HG03045 (cell line): ENCODE results near the gene IMPDH1.

ENCODE experiments used
- ATAC-seq: cut with Tn5 transposase; IDR thresholded peaks from one replicate; pipeline ENCODE4 v1.9.1; 2021; ENCODE audit warnings: mild to moderate bottlenecking, moderate library complexity; ENCODE audit not compliant: unreplicated experiment

Gene IMPDH1

DNA sequence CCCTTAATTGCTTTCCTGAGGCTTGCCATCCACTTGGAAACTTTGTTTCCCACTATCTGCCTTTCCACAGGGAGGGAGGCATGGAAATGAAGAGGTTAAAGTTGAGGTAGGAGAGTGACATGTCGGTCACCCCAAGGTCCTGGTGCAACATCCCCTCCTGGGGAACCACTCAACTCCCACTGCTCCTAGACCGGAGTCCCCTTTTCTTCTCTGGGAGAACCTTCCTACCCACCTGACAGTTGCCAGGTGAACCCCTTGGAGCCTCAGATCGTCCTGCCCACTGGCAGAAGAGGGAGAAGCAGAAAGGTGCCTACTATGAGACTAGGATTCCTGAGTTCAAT lies 21.7 kb downstream of the IMPDH1 start:
- no peak for ATAC-seq

DNA sequence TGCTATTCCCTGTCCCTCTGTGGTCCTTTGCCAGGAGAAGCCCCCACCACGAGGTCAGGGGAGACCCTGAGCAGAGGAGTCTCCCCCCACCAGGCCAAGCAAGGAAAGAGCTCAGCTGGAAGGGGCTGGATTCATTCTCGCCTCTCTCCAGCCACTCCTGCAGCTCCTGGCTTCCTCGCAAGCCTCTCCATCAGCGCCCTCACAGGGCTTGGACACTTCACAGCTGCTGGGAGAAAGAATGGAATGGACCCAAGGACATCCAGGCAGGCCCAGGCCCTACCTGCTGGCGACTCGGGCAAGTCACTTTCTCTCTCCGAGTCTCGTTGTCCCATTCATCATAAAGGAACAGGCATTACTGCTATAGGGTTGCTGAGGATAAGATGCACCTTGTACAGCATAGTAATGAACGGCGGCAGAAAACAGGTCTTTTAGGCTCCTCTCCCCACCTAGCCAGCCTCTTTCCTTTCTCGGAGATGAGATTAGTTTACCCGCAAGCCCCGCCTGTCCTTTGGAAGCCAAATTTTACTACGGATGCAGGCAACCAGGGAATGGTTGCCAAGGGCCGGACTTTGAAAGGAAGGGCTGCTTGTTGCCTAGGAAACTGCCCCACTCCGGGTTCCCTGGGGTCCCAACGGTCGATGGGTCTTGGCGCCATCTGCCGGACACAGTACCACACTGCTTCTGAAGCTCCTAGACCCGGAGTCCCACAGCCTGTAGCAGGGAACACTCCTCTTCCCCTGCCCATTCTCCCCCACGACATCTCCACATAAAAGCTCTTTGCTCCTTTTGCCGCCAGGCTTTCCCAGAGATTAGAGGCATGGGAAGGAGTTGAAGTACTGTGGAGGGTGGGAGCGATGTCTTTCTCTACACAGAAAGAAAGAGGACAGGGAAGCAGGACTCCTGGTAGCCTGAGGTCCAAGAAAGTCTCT lies 22.3 kb downstream of the IMPDH1 start:
- ATAC-seq: peak; percentile 54

DNA sequence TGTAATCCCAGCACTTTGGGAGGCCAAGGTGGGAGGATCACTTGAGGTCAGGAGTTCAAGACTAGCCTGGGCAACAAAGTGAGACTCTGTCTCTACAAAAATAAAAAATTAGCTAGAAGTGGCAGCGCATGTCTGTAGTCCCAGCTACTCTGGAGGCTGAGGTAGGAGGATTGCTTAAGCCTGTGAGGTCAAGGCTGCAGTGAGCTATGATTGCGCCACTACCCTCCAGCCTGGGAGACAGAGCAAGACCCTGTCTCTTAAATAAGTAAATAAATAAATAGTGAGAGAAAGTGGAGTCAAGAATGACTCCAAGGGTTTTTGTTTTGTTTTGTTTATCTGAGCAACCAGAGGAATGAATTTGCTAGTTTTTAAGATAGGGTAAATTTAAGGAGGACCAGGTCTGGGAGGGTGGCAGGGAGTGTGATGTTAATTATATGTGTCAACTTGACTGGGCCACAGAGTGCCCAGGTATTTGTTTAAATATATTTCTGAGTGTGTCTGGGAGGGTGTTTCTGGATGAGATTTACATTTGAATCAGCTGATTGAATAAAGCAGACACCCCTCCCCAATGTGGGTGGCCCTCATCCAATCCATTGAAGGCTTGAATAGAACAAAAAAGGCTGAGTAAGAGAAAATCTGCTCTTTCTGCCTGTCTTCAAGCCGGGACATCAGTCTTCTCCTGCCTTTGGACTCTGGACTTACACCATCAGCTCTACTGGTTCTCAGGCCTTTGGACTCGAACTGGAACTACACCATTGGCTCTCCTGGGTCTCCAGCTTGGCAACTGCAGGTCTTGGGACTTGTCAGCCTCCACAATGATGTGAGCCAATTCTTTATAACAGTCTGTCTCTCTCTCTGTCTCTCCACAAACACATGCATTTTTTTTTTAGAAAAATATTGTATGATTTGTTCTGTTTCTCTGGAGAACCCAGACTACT lies 23.5 kb downstream of the IMPDH1 start:
- ATAC-seq: no peak

DNA sequence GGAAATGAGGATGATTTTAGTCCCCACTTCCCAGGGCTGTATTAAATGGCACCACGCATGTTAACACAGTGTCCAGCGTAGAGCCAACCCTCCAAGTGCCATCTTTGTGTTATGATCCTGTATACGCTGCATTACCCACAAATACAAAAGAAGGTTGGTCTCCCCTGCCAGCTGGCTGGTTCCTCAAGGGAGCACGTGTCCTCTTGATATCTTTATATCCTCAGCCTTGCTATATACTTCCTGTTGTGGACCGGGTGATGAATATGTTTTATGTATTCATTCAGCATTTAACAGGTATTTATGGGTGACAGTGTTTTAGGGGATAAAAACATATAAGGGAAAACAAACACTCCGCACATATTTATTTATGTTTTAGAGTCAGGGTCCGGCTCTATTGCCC lies 25.1 kb downstream of the IMPDH1 start:
- ATAC-seq: no peak

DNA sequence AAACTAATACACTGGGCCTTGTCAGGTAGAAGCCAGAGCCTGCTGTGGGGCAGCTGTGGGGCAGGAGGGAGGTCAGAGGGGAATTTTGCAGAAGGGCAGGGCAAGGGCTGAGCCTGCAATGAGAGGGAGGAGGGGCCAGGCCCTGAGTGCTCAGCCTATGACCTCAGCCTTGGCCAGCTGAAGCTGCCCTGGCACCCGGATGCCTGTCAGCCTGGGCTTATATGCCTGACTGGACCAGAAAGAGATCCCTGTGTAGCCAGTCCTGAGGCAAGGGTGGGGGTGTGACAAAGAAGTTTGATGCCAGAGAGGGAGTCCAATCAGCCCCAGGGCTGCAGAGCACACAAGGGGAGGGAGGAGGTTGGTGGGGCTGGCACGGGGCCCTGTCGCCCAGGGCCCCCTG lies 26.0 kb downstream of the IMPDH1 start:
- ATAC-seq: no peak

DNA sequence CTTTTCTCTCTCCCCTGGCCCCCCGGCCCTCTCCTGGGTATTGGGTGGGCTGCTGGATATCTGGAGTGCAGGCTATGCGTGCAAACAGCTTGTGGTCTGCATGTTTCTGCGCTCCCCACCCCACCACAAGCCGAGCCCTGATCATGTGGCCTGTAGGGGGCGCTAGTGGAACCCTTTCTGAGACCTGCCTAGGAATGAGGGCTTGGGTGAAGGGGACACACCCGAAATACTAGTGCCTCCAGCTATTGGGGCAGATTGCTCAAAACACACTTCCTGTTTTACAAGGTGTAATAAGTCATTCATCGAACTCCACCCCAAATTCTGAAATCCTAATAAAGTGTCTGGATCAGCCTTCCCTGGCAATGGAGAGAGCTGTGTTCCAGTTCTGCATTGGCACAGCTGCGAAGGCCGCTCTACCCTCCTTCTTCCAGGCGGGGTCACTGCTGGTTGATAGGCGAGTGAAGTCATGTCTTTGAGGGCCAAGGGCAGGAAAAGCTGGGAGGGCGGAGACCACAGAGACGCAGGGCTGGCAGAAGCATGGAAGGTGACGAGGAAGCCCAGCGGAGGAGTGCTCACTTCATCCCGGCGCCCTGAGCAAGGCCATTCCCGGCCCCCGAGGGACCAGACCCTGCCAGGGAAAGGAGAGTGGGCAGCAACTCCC lies 28.5 kb downstream of the IMPDH1 start:
- ATAC-seq: no peak

DNA sequence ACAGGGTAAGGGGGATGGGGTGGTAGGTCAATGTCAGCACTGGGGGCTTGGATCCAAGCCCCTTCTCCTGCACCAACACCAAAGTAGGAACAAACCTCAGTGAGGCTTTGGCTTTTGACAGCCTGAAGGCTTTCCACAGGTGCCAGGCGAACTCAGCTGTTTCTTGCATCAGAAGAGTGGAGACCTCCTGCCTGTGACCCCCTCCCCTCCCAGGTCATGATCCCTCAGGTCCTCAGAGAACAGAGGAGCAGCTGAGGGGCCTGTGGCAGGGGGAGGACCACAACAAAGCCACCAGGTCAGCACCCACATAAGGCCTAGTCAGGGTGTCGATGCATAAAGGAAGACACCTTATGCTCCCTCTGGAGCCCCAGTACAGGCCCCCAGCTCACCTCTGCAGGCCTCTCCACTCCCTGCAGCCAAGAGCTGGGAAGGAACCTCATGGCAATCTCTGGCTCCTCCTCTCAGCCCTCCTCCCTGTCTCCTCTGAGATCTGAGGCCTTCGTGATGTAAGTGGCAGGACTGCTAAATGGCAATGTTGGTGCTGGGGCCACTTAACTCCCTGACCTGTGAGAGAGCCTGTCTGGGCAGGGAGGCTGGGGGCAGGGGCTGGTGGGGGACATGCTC lies 29.2 kb downstream of the IMPDH1 start:
- ATAC-seq: no peak

DNA sequence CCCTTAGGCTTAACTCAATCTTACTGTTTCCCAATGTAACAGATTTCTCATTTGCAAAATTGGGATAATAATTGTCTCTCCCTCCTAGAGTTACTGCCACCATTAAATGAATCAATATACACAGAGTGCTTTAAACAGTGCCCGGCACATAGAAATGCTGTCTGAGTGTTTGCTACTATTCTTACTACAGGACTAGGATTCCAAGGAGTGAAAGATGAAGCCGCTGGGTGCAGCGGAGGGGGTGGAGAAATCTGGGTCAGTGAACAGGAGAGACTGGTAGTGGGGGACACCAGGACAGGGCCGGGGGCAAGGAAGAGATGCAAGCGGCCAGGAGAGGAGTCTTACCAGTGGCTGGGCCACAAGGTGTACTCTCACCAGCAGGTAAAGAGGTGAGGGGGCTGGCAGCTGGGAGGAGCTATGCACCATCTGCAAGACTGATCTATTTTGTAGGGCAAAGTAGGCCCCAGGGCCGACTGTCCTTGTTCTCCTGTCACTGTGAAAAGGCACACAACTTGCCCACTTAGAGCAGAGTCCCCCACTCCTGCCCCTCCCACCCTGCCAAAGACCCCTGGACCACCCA lies 29.8 kb downstream of the IMPDH1 start:
- ATAC-seq: no peak

DNA sequence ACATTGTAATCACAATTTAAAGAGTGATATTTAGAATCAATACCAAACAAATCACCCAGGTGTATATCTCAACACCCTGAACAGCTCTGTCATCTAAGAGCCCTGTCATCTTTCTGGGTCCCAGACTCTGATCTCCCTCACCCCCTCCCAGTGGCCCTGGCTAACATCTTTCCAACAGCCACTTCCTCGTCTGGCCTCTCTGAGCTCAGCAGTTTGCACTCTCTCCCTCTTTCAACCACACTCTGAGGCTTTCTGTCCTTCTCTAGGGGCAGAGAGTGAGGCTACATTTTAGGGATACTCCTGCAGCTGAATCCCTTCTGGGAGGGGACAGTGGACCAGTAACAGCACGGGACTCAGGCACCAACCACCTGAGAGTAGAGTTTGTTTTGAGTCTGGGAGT lies 31.1 kb downstream of the IMPDH1 start:
- no peak for ATAC-seq

DNA sequence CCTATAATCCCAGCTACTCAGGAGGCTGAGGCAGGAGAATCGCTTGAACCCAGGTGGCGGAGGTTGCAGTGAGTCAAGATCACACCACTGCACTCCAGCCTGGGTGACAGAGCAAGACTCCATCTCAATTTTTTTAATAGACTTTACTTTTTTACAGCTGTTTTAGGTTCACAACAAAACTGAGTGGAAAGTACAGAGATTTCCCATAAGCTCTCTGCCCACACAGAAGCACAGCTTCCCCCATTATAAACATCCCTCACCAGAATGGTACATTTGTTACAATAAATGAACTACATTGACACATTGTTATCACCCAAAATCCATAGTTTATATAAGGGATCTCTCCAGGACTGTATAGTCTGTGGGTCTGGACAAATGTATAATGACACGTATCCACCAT lies 33.7 kb downstream of the IMPDH1 start:
- ATAC-seq: no peak

DNA sequence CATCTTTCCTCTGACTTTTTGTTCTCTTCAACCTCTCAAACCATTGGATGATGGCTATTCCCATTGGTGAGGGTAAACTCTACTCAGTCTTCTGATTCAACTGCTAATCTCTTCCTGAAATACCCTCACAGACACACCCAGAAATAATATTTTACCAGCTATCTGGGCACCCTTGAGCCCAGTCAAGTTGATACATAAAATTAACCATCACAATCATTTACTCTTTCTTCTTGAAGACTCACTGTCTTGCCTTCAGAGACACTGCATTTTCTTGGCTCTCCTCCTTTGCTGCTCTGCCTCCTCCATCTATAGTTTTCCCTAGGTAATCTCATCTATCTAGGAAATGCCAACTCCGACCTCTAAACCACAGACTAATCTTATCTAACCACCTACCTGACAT lies 35.7 kb downstream of the IMPDH1 start:
- no peak for ATAC-seq

DNA sequence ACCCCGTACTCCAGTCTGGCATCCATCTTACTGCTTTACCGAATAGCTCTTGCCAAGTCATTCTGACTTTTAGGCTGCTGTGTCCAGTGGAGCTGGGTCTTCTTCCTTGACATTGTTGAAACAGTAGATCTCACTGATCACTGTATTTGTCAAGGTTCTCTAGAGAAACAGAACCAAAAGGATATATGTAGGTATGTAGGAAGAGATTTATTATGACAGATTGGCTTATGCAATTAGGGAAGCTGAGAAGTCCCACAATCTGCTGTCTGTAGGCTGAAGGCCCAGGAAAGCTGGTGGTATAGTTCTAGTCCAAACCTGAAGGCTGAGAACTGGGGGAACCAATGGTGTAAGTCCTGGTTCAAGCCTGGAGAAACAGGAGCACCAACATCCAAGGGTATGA lies 36.2 kb downstream of the IMPDH1 start:
- no peak for ATAC-seq

DNA sequence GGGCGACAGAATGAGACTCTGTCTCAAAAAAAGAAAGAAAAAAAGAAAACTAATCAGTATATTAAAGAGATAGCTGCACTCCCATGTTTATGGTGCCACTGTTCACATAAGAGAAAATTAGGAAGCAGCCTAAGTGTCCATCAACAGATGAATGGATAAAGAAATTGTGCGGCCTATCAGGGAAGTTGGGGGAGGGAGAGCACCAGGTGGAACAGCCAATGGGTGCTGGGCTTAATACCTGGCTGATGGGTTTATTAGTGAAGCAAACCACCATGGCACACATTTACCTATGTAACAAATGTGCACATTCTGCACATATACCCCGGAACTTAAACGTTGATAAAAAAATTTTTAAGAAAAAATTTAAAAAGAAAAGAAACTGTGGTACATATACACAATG lies 39.3 kb downstream of the IMPDH1 start:
- no peak for ATAC-seq

DNA sequence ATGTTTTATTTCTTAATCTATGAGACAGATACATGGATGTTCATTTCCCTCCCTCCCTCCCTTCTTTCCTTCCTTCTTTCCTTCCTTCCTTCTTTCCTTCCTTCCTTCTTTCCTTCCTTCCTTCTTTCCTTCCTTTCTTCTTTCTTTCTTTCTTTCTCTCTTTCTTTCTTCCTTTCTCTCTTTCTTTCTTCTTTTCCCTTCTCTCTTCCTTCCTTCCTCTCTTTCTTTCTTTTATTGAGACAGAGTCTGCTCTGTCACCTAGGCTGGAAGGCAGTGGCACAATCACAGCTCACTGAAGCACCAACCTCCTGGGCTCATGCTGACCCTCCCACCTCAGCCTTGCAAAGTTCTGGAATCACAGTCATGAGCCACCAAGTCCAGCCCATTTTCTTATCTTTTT lies 42.8 kb downstream of the IMPDH1 start:
- ATAC-seq: no peak

DNA sequence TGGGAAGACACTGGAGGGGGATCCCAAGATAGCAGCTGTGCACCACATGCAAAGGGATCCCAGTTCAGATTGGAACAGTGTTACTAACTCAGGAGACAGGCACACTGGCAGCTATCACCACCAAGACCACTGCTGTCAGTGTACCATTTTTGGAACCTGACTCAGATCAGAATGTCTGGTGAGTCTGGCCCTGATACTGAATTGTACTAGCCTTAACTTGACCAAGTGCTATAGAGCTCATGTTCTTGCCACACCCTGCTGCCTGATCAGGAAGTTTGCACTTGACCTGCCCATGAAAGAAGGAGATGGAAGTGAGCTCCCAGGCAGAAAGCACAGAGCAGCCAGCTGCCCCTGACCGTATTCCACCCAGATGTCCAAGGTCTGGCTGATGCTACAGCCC lies 43.5 kb downstream of the IMPDH1 start:
- ATAC-seq: no peak

DNA sequence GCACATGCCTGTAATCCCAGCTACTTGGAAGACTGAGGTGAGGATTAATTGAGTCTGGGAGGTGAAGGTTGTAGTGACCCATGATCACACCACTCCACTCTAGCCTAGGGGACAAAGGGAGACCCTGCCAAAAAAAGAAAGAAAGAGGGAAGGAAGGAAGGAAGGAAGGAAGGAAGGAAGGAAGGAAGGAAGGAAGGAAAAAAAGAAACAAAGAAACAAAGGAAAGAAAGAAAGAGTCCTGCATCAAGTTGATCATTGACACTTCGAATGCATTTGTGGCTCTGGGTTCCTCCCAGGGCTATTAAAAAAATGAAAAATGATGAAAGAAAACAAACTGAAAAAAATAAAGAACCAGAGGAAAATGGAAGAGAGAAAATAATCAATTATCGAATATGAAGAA lies 44.4 kb downstream of the IMPDH1 start:
- no peak for ATAC-seq

DNA sequence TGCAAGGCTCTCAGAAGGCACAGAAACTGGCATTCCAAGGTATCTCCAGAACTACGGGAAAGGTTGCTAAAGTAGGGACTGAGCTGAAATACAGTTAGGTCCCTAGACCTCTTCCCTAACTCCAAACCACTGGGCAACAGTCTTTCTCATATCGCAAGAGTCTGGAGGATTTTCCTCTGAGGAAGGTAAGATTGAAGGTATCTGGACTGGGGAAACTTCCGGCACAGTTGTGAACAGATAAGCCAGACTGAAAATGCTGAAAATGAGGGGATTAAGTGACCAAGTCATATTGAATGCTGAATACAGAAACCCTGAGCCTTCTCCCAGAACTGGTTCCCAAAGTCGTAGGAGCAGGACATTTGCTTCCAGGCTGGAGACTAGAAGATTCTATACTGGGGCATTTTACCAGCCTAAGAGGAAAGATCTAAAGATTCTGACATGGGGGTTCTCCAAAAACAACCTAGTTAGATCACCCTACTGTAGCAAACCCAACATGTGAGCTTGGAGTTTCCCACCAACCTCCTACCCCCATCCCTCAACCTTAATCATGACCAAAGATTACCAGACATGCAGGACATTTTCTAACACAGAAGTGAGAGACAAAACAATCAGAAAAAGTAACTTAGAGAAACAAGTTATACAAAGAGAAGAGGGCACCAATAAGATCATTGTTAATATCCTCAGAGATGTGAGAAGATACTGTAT lies 45.5 kb downstream of the IMPDH1 start:
- no peak for ATAC-seq

DNA sequence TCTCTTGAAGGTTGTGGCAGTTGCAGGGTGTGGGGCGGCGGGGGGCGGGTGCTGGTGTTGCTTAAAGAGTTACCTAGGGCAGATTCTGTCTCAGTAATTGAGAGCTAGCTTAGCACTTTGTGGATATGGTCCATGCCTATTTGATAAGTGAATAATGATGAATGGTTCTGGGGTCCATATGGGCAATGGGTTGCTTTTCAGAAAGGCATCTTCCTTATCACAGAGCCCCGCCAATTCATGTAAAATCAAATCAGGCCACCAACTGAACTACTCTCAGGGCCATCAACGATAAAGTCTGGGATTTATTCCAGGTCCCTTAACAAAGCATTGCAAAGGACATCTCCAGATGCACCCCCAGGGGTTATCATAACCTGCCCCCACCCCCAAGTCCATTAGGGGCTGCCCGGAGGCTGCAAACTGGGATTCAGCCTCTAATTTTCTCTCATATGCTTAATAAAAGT lies 46.5 kb downstream of the IMPDH1 start:
- no peak for ATAC-seq

DNA sequence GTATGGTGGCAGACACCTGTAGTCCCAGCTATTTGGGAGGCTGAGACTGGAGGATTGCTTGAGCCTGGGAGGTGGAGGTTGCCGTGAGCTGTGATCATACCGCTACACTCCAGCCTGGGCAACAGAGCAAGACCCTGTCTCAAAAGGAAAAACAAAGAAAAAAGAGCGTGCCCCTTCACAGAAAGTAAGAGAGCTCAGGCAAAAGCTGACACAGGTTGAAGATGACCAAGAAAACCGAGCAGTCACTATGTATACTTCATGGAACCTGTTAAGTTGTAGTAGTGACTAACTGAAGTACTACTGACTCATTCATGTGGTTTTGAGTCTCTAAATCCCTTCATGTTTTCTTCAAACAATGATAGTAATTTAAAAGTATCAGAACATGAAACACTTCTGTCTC lies 47.1 kb downstream of the IMPDH1 start:
- ATAC-seq: no peak
